ENCODE data around the gene TPD52L3.

TPD52L3 gene

DNA sequence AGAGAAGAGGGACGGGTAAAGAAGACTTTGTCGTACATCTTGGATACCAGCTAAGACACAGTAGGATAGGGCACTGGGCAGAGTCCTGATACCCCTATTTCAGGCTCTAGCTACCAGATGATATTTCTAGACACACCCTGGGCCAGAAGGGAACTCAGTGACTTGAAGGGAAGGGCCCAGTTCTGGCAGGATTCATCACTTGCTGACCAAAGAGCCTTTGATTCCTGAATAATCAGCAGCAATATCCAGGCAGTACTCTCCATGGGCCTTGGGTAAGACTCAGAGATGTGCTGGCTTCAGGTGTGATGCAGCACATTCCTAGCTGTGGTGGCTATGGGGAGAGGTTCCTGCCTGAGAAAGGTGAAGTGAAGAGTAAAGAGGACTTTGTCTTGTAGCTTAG is 40.7 kb downstream of the TPD52L3 start:
- DNase-seq (ENCODE audit: low spot score) (no peak), ATAC-seq (ENCODE audit: low read depth) (no peak)
- TF ChIP-seq, protein P1, sequence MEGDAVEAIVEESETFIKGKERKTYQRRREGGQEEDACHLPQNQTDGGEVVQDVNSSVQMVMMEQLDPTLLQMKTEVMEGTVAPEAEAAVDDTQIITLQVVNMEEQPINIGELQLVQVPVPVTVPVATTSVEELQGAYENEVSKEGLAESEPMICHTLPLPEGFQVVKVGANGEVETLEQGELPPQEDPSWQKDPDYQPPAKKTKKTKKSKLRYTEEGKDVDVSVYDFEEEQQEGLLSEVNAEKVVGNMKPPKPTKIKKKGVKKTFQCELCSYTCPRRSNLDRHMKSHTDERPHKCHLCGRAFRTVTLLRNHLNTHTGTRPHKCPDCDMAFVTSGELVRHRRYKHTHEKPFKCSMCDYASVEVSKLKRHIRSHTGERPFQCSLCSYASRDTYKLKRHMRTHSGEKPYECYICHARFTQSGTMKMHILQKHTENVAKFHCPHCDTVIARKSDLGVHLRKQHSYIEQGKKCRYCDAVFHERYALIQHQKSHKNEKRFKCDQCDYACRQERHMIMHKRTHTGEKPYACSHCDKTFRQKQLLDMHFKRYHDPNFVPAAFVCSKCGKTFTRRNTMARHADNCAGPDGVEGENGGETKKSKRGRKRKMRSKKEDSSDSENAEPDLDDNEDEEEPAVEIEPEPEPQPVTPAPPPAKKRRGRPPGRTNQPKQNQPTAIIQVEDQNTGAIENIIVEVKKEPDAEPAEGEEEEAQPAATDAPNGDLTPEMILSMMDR (IDR thresholded peaks at IDR 0.05; ENCODE audit: poor library complexity, severe bottlenecking) = no peak
- Histone ChIP-seq H3K4me1 (ENCODE audit: insufficient read depth, poor library complexity, severe bottlenecking) (no peaks in the 10 kb centered on the region), H3K27me3 (ENCODE audit: insufficient read depth, poor library complexity, severe bottlenecking) (no peaks in the 10 kb centered on the region), H3K4me3 (ENCODE audit: severe bottlenecking) (no peak overlapping the region), H3K27ac (ENCODE audit: poor library complexity, severe bottlenecking) (no peak overlapping the region), H3K9me3 (ENCODE audit: severe bottlenecking) (no peaks in the 10 kb centered on the region), H3K36me3 (ENCODE audit: low read depth) (no peaks in the 10 kb centered on the region)
